DND-41 (cell line): Measurements from ENCODE around the gene ATP9A.

ENCODE experiments used
- ATAC-seq: fragments of 200-7000 bp; cut with Tn5 transposase; 3 replicates; pipeline ENCODE4 v1.9.1; 2021; ENCODE audit warnings: low read depth; ENCODE audit not compliant: insufficient read depth
- DNase-seq: peaks from one replicate; pipeline ENCODE4 v3.0.0-alpha.2; 2020
- H2AFZ ChIP-seq: 2 replicates; pipeline ENCODE4 v1.6.0; 2012; ENCODE audit warnings: low read depth, low read length
- H3K27ac ChIP-seq: 2 replicates; pipeline ENCODE4 v1.5.1; 2012; ENCODE audit warnings: low read length, inconsistent platforms
- H3K27me3 ChIP-seq: fragments of 200-600 bp; sonication (generic); 2 replicates; pipeline ENCODE4 v1.6.0; 2012; ENCODE audit warnings: low read length, mild to moderate bottlenecking, inconsistent platforms; ENCODE audit not compliant: insufficient read depth, poor library complexity
- H3K36me3 ChIP-seq: 2 replicates; pipeline ENCODE4 v1.5.1; 2012; ENCODE audit warnings: low read length, inconsistent platforms; ENCODE audit not compliant: insufficient read depth
- H3K4me1 ChIP-seq: 2 replicates; pipeline ENCODE4 v1.5.1; 2012; ENCODE audit warnings: mild to moderate bottlenecking, low read length; ENCODE audit not compliant: insufficient read depth
- H3K4me2 ChIP-seq: 2 replicates; pipeline ENCODE4 v1.6.0; 2012; ENCODE audit warnings: mild to moderate bottlenecking, moderate library complexity, low read length, inconsistent platforms; ENCODE audit not compliant: insufficient read depth
- H3K4me3 ChIP-seq, 2 experiments: fragments of 200-600 bp in 1 of 2; shearing (Covaris generic) in 1 of 2; 2 replicates each; pipeline ENCODE4 v1.5.1; 2012 to 2016; ENCODE audit warnings: inconsistent platforms in 2 of 2, low read length in 2 of 2, mild to moderate bottlenecking in 2 of 2, low read depth in 1 of 2, moderate library complexity in 1 of 2
- H3K79me2 ChIP-seq: 2 replicates; pipeline ENCODE4 v1.6.0; 2012; ENCODE audit warnings: low read length, inconsistent platforms; ENCODE audit not compliant: insufficient read depth
- H3K9ac ChIP-seq: 2 replicates; pipeline ENCODE4 v1.6.0; 2012; ENCODE audit warnings: low read depth, mild to moderate bottlenecking, inconsistent platforms, low read length, moderate library complexity
- H3K9me3 ChIP-seq: 2 replicates; pipeline ENCODE4 v1.5.1; 2012; ENCODE audit warnings: low read length, moderate library complexity, mild to moderate bottlenecking, inconsistent platforms; ENCODE audit not compliant: insufficient read depth, severe bottlenecking
- H4K20me1 ChIP-seq: 2 replicates; pipeline ENCODE4 v1.6.0; 2012; ENCODE audit warnings: low read length; ENCODE audit not compliant: insufficient read depth
- EZH2 ChIP-seq: IDR thresholded peaks from 3 replicates; pipeline ENCODE4 v1.6.1; 2012; ENCODE audit warnings: borderline replicate concordance, low read depth, mild to moderate bottlenecking, moderate library complexity, low read length, inconsistent platforms; ENCODE audit not compliant: severe bottlenecking
- TF ChIP-seq, protein P1 (sequence below): IDR thresholded peaks from 2 replicates; pipeline ENCODE4 v1.5.1; 2012; ENCODE audit warnings: borderline replicate concordance, low read length, moderate library complexity, mild to moderate bottlenecking; ENCODE audit not compliant: poor library complexity, severe bottlenecking; ENCODE audit errors: extremely low read depth

The ATP9A gene

DNA sequence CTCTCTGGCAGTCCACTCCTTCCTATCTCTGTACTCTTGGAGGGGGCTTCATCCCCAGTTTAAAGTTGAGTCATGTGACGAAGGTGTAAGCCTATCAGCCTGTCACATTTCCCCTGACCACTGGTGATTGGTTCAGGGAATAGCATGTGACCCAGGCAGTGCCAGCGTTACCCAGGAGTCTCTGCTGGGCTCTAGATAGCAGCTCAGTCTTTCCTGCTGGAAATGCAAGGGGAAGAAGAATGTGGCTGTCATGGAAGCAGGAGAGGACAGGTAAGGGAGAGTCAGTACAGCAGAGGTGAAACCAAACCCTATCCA lies 190.1 kb downstream of the ATP9A start:
- no peaks in the 10 kb centered on the region for H3K9me3 ChIP-seq
- no peak overlapping the region for H3K9ac ChIP-seq
- no peak overlapping the region for H3K4me3 ChIP-seq
- H3K4me2 ChIP-seq = no peak overlapping the region
- TF ChIP-seq, protein P1, sequence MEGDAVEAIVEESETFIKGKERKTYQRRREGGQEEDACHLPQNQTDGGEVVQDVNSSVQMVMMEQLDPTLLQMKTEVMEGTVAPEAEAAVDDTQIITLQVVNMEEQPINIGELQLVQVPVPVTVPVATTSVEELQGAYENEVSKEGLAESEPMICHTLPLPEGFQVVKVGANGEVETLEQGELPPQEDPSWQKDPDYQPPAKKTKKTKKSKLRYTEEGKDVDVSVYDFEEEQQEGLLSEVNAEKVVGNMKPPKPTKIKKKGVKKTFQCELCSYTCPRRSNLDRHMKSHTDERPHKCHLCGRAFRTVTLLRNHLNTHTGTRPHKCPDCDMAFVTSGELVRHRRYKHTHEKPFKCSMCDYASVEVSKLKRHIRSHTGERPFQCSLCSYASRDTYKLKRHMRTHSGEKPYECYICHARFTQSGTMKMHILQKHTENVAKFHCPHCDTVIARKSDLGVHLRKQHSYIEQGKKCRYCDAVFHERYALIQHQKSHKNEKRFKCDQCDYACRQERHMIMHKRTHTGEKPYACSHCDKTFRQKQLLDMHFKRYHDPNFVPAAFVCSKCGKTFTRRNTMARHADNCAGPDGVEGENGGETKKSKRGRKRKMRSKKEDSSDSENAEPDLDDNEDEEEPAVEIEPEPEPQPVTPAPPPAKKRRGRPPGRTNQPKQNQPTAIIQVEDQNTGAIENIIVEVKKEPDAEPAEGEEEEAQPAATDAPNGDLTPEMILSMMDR = no peak
- no peak for TF ChIP-seq EZH2
- no peak overlapping the region for H3K27ac ChIP-seq
- H4K20me1 ChIP-seq = no peaks in the 10 kb centered on the region
- DNase-seq (no peak), ATAC-seq (no peak)
- H3K27me3 ChIP-seq = no peaks in the 10 kb centered on the region
- no peaks in the 10 kb centered on the region for H3K36me3 ChIP-seq
- H3K79me2 ChIP-seq = no peaks in the 10 kb centered on the region
- H2AFZ ChIP-seq = no peak overlapping the region
- H3K4me1 ChIP-seq = no peaks in the 10 kb centered on the region

DNA sequence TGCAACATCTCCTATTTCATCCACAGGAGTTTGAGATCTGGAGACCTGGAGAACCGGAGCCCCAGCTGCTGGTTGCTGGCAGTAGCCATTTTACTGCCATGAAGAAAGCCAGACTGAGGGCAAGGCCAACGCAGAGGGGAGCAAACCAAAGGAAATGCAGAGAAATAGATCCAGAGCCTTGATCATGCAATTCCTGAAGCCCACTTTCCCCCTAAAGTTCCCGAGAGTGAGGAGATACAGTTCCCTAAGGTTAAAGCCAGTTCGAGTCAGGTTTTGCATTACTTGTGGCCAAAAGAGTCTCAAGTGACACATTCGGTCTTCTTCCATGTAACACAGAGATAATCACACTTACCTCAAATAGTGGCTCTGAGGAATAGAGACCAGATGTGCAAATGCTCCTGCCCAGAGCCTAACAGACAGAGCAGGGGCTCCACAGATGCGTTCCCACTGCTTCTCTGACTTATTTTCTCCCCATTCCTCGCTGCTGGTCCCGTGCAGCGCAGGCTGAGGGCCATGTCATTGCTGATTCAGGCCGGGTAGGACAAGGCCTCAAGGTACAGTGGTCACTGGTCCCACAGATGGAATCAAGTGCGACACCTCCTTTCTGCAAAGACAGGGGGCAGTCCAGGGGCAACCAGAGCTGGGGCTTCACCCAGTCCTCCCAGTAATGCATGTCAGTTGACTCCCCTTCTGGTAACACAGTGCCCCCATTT lies 190.6 kb downstream of the ATP9A start:
- Histone ChIP-seq H3K27ac (no peak overlapping the region), H3K4me3 (no peak overlapping the region), H3K9me3 (no peaks in the 10 kb centered on the region), H3K4me1 (no peaks in the 10 kb centered on the region), H3K79me2 (no peaks in the 10 kb centered on the region), H4K20me1 (no peaks in the 10 kb centered on the region), H3K27me3 (no peaks in the 10 kb centered on the region), H3K36me3 (no peaks in the 10 kb centered on the region), H3K4me2 (no peak overlapping the region), H2AFZ (no peak overlapping the region), H3K9ac (no peak overlapping the region)
- DNase-seq = no peak
- TF ChIP-seq, protein P1 = no peak
- TF ChIP-seq EZH2 = no peak
- no peak for ATAC-seq

- Histone ChIP-seq H3K36me3 (no peaks in the 10 kb centered on the region), H3K27ac (no peak overlapping the region), H3K4me1 (no peaks in the 10 kb centered on the region), H3K27me3 (no peaks in the 10 kb centered on the region), H3K4me3 (no peak overlapping the region), H3K4me2 (no peak overlapping the region), H3K9ac (no peak overlapping the region), H3K79me2 (no peaks in the 10 kb centered on the region), H2AFZ (no peak overlapping the region), H3K9me3 (no peaks in the 10 kb centered on the region), H4K20me1 (no peaks in the 10 kb centered on the region)
- no peak for ATAC-seq
- TF ChIP-seq, protein P1 = no peak
- no peak for TF ChIP-seq EZH2
- DNase-seq = no peak
Observed at GRCh38 chr20:51575486-51575885, 192.7 kb downstream of the ATP9A start.
